ENCODE measurements around the gene SEPSECS. TPM values are rescaled to one million over a fixed set of nuclear protein-coding genes. Genes with fewer than 3 reads are reported as not detected.

Gene SEPSECS
- total and polyA plus RNA-seq, 2 of the 8 experiments (the other 6 are each of a cell fraction or from before 2014, with no cell fraction given), result 1.9 to 4.1 TPM

DNA sequence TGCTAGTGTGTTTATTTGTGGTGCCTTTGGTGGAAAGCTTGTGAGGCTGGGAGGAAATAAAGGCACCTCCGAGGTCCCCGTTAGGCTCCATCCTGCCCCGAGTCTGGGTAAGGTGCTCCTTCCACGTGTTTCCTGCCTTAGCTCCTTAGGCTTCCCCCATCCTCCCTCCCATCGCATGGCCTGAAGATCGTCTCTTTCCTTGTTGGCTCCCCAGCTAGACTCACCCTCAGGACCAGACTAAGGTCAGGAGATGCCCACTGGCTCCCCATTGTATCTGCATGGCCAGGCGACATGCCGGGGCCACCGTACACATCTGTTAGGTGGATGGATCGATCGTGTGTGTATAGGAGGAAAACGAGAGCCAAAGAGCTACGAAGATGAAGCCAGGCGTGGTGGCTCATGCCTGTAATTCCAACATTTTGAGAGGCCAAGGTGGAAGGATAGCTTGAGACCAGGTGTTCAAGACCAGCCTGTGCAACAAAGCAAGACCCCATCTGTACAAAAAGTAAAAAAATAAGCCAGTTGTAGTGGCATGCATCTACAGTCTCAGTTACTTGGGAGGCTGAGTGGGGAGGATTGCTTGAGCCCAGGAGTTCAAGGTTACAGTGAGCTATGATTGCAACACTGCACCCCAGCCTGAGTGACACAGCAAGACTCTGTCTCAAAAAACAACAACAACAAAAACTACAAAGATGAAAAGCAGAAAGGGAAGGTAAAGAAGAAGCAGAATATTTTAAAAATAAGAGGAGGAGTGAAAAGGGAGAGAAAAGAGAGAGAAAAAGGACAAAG is 53.7 kb downstream of the SEPSECS start:
- Histone ChIP-seq H2AK5ac (ENCODE audit: low read depth, low read length) (no peak overlapping the region), H4K5ac (ENCODE audit: insufficient read length, low read depth, low read length) (no peak overlapping the region), H3K36me3 (ENCODE audit: control insufficient read depth in 2 of 4, insufficient read depth in 4 of 4, low read length in 3 of 4) (no peaks in the 10 kb centered on the region), H3K79me2 (ENCODE audit: control insufficient read depth in 1 of 2, insufficient read depth in 2 of 2, low read length in 2 of 2) (no peaks in the 10 kb centered on the region), H3K4me3 (ENCODE audit: extremely low read depth in 1 of 4, insufficient read depth in 2 of 4, low read depth in 3 of 4, low read length in 4 of 4) (no peak overlapping the region), H3K9me3 (ENCODE audit: insufficient read depth in 2 of 2, low read depth in 1 of 2, low read length in 1 of 2) (no peaks in the 10 kb centered on the region; a peak in 1 of 4 replicates), H3K23ac (ENCODE audit: insufficient read length) (no peak overlapping the region), H4K91ac (replicated peaks; ENCODE audit: insufficient read length, low read length) (no peak overlapping the region), H4K8ac (ENCODE audit: extremely low read depth, insufficient read depth, low read length) (no peak overlapping the region), H3K4ac (replicated peaks; ENCODE audit: insufficient read length, low read depth, low read length) (no peak overlapping the region), H3K27ac (ENCODE audit: low read depth, low read length) (no peak overlapping the region), H3K4me1 (replicated peaks in 1 of 4; ENCODE audit: control insufficient read depth in 3 of 4, insufficient read depth in 4 of 4, low read length in 3 of 4) (no peaks in the 10 kb centered on the region), H2BK12ac (ENCODE audit: low read depth, low read length) (no peak overlapping the region), H2BK5ac (ENCODE audit: low read depth, low read length) (no peak overlapping the region), H3K56ac (replicated peaks; ENCODE audit: insufficient read length, low read depth, low read length) (no peak overlapping the region), H3K9ac (replicated peaks in 1 of 4; ENCODE audit: extremely low read depth in 1 of 4, low read depth in 3 of 4, low read length in 3 of 4) (no peak overlapping the region), H3K79me1 (ENCODE audit: low read depth, low read length) (no peaks in the 10 kb centered on the region), H2BK120ac (replicated peaks; ENCODE audit: low read depth, low read length) (no peak overlapping the region), H3K14ac (ENCODE audit: insufficient read length) (no peak overlapping the region), H3K27me3 (replicated peaks in 1 of 4; ENCODE audit: control insufficient read depth in 3 of 4, extremely low read depth in 1 of 4, insufficient read depth in 3 of 4, low read length in 3 of 4) (no peaks in the 10 kb centered on the region; a peak in 1 of 7 replicates), H3K4me2 (ENCODE audit: insufficient read depth in 1 of 2, low read depth in 2 of 2, low read length in 2 of 2) (no peak overlapping the region), H2BK15ac (ENCODE audit: low read length) (no peak overlapping the region), H3K18ac (ENCODE audit: extremely low read depth, low read length) (no peak overlapping the region), H3K23me2 (ENCODE audit: low read depth, low read length) (no peaks in the 10 kb centered on the region), H2BK20ac (ENCODE audit: low read length) (no peak overlapping the region), H4K20me1 (replicated peaks in 1 of 2; ENCODE audit: control insufficient read depth in 1 of 2, insufficient read depth in 2 of 2, low read length in 2 of 2) (no peaks in the 10 kb centered on the region), H2AFZ (ENCODE audit: low read length) (no peak overlapping the region)
- DNase-seq (ENCODE audit: low read depth in 1 of 2, low spot score in 2 of 2) (no peak), FAIRE-seq (no peak)
- POLR2A ChIA-PET (ENCODE audit: partially characterized antibody), result interaction anchor here (1.0 kb wide), 1 partner anchor 120 kb away, joined by 3 read pairs; no protein-coding TSS in a partner anchor
- CTCF ChIA-PET (ENCODE audit: partially characterized antibody), result interaction anchor here (1.0 to 1.7 kb wide), 5 partner anchors 9 to 126 kb away, joined by 3 to 4 read pairs (median 3); no protein-coding TSS in a partner anchor
- 94% methylated on average over 12 of the region's 14 CpGs; no CpG with 5 or more reads in 1 of the 2 experiments for WGBS, 2 experiments (ENCODE audit: extremely low coverage in 1 of 2, insufficient coverage in 1 of 2, insufficient read length in 1 of 2, insufficient replicate concordance in 2 of 2, low coverage in 1 of 2, low lambda C conversion rate in 2 of 2, missing lambda C conversion rate in 1 of 2)
- TF ChIP-seq KDM5A (IDR thresholded peaks at IDR 0.05; ENCODE audit: low read length), result no peak
- no peak for TF ChIP-seq RAD21 (IDR thresholded peaks at IDR 0.05 in 1 of 2, conservative IDR thresholded peaks at IDR 0.05 in 1 of 2; ENCODE audit: low read depth in 2 of 2, low read length in 2 of 2)
- TF ChIP-seq EP300 (IDR thresholded peaks at IDR 0.05; ENCODE audit: borderline replicate concordance in 1 of 2, low read depth in 2 of 2, low read length in 2 of 2), result no peak
- TF ChIP-seq, protein P1, sequence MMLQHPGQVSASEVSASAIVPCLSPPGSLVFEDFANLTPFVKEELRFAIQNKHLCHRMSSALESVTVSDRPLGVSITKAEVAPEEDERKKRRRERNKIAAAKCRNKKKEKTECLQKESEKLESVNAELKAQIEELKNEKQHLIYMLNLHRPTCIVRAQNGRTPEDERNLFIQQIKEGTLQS (IDR thresholded peaks at IDR 0.05; ENCODE audit: insufficient read depth, low read depth, low read length), result no peak
- TF ChIP-seq KDM1A (IDR thresholded peaks at IDR 0.05; ENCODE audit: borderline replicate concordance, low read length), result no peak
- TF ChIP-seq POU5F1 (IDR thresholded peaks at IDR 0.05; ENCODE audit: low read depth, low read length), result no peak
- TF ChIP-seq, protein P2, sequence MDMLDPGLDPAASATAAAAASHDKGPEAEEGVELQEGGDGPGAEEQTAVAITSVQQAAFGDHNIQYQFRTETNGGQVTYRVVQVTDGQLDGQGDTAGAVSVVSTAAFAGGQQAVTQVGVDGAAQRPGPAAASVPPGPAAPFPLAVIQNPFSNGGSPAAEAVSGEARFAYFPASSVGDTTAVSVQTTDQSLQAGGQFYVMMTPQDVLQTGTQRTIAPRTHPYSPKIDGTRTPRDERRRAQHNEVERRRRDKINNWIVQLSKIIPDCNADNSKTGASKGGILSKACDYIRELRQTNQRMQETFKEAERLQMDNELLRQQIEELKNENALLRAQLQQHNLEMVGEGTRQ (IDR thresholded peaks at IDR 0.05; ENCODE audit: low read length), result no peak
- TF ChIP-seq SP2 (IDR thresholded peaks at IDR 0.05; ENCODE audit: low read length), result no peak
- no peak for TF ChIP-seq JUND (IDR thresholded peaks at IDR 0.05; ENCODE audit: low read length)

All from H1 (cell line).